DND-41 (cell line): ENCODE results near the gene PARL.

Experiments used
- CTCF ChIP-seq: IDR thresholded peaks from 2 replicates; pipeline ENCODE4 v1.5.1; 2012; ENCODE audit warnings: borderline replicate concordance, low read length, moderate library complexity, mild to moderate bottlenecking; ENCODE audit not compliant: poor library complexity, severe bottlenecking; ENCODE audit errors: extremely low read depth
- EZH2 ChIP-seq: IDR thresholded peaks from 3 replicates; pipeline ENCODE4 v1.6.1; 2012; ENCODE audit warnings: borderline replicate concordance, low read depth, mild to moderate bottlenecking, moderate library complexity, low read length, inconsistent platforms; ENCODE audit not compliant: severe bottlenecking

- TF ChIP-seq CTCF (no peak), EZH2 (no peak)
These were observed 51.2 kb downstream of the PARL start for GRCh38 chr3:183833516-183833915.
